T-helper 17 cell (primary cell): ENCODE results near the gene TRAPPC4. TPM values are rescaled to one million over a fixed set of nuclear protein-coding genes. Genes with fewer than 3 reads are reported as not detected.
"Not testable (repeated sequence)": the region's sequence is repeated elsewhere in the genome, so short reads cannot be mapped to it uniquely, and the experiment has no call there.

ENCODE experiments used
- ATAC-seq: fragments of 150-1000 bp; cut with Tn5 transposase; 2 replicates; pipeline ENCODE4 v1.10.0; 2021; ENCODE audit warnings: mild to moderate bottlenecking, moderate library complexity
- DNase-seq, 3 donors: peaks; one replicate each; pipeline versions ENCODE4 v3.0.0 to v3.0.0-alpha.2; 2020 to 2021
- H3K9me3 ChIP-seq: one replicate; pipeline ENCODE4 v1.7.0; 2013; ENCODE audit warnings: low read length, mild to moderate bottlenecking; ENCODE audit not compliant: control insufficient read depth, poor library complexity, severe bottlenecking
- H3K27ac Mint-ChIP-seq: one replicate; pipeline ENCODE4 v1.8.0; 2022; ENCODE audit warnings: mild to moderate bottlenecking, moderate library complexity, mixed read lengths
- H3K27me3 Mint-ChIP-seq: one replicate; pipeline ENCODE4 v1.8.0; 2022; ENCODE audit warnings: mixed read lengths
- H3K36me3 Mint-ChIP-seq: one replicate; pipeline ENCODE4 v1.8.0; 2022; ENCODE audit warnings: low read depth, mixed read lengths
- H3K4me1 Mint-ChIP-seq: one replicate; pipeline ENCODE4 v1.8.0; 2022; ENCODE audit warnings: mild to moderate bottlenecking, mixed read lengths
- H3K4me3 Mint-ChIP-seq: one replicate; pipeline ENCODE4 v1.8.0; 2022; ENCODE audit warnings: mild to moderate bottlenecking, moderate library complexity, mixed read lengths
- total RNA-seq, 4 donors: library from RNA in 2 of 4; stranded (reverse) in 2 of 4; gene quantifications; one replicate each; pipeline ENCODE4 v1.2.3 and lab custom pipeline; 2022 to 2026

Gene TRAPPC4
- total RNA-seq, 2 donors from 2014 or later = 62.4 to 69.5 TPM

DNA sequence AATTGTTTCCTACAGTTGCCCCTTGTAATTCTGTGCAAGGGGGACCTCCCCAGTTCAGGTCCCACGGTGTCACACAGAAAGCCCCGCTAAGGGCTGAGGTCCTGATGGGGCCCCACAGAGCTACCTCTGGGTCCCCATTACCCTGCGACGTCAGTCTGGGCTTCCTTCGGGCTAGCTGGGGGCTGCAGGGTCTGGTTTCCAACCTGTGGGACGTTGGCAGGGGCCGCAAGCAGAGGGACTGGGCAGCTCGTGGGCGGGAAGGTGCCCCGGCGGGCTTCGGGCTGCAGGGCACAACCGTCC lies 11.4 kb downstream of the TRAPPC4 start:
- no peak for ATAC-seq
- Mint-ChIP-seq H3K36me3 (peaks cover 5% of the 10 kb centered on the region), H3K27me3 (no peaks in the 10 kb centered on the region), H3K4me1 (peaks cover 28% of the 10 kb centered on the region), H3K4me3 (peak overlapping the region; percentile 89), H3K27ac (peak overlapping the region; percentile 87)
- DNase-seq = no peak
- no peaks in the 10 kb centered on the region for H3K9me3 ChIP-seq

DNA sequence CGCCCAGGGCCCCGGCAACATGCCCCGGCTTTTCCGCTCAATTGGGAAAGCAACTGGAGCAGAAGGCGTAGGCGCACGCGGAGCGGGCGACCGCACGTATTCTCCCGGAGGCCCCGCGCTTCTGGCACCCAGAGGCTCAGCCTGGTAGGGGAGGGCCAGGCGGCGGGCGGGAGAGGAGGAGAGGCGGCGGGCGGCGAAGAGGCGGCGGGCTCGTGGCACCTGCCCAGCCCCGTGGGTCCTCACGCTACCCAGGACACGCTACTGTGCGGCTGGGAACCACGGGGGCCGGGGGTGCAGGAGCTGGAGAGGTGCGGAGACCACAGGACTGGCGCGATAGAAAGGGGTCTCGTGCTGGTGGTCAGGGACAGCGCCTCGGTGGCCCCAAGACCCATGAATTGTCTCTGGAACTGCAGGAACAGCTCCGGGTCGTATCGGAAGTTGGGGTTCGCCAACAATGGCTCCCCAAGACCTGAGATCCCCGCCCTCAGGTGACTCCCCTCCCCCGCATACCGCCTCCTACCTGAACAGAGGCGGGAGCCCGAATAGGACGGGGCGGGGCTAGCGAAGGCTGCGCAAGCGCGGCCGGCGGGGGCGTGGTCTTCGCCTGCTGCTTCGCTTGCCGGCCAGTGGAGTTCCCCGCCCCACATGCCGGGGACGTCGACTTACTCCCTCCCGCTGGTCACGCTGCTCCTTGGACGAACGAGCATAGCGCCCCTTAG lies 11.9 kb downstream of the TRAPPC4 start, which contains the start of gene SLC37A4:
SLC37A4 (minus strand) TSS at position 549 of the 719 bp plus-strand sequence.
- no peaks in the 10 kb centered on the region for H3K9me3 ChIP-seq
- H3K36me3 Mint-ChIP-seq = peaks cover under 1% of the 10 kb centered on the region
- ATAC-seq (peak; percentile 91), DNase-seq (peak; percentile 99 to 100 (median 99))
- H3K27me3 Mint-ChIP-seq = no peaks in the 10 kb centered on the region
- peak within 1 kb of the TSS; percentile 87 for H3K27ac Mint-ChIP-seq
- peak within 1 kb of the TSS; percentile 89 for H3K4me3 Mint-ChIP-seq
- peaks cover 23% of the 10 kb centered on the region for H3K4me1 Mint-ChIP-seq

DNA sequence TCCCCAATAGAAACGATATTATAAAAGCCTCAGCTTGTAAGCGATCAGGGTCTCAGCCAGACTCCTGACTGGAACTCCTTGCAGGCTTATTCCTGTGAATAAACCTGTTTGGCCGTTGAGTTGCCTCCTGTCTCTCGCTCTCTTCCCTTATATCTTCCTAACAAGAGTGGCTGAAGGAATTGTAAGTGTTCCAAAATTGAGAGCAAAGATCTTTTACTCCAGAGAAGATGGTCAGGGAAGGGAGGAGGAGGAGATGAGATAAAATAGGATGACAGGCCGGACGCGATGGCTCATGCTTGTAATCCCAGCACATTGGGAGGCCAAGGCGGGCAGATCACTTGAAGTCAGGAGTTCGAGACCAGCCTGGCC lies 13.3 kb downstream of the TRAPPC4 start:
- H3K4me3 Mint-ChIP-seq = no peak overlapping the region
- ATAC-seq = no peak
- H3K36me3 Mint-ChIP-seq = no peaks in the 10 kb centered on the region
- no peaks in the 10 kb centered on the region for H3K27me3 Mint-ChIP-seq
- no peak for DNase-seq
- H3K27ac Mint-ChIP-seq = no peak overlapping the region
- peaks cover 21% of the 10 kb centered on the region for H3K4me1 Mint-ChIP-seq
- no peaks in the 10 kb centered on the region for H3K9me3 ChIP-seq

DNA sequence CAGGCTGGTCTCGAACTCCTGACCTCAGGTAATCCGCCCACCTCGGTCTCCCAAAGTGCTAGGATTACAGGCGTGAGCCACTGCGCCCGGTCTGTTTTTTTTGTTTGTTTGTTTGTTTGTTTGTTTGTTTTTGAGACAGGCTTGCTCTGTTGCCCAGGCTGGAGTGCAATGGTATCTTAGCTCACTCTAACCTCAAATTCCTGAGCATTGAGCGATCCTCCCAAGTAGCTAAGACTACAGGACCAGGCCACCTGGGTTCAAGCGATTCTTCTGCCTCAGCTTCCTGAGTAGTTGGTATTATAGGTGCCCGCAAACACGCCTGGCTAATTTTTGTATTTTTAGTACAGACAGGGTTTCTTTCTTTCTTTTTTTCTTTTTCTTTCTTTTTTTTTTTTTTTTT lies 14.9 kb downstream of the TRAPPC4 start:
- H3K36me3 Mint-ChIP-seq, DNase-seq, H3K9me3 ChIP-seq, H3K27me3 Mint-ChIP-seq, ATAC-seq, H3K4me3 Mint-ChIP-seq, H3K27ac Mint-ChIP-seq: not testable (repeated sequence)
- peaks cover 15% of the 10 kb centered on the region for H3K4me1 Mint-ChIP-seq

DNA sequence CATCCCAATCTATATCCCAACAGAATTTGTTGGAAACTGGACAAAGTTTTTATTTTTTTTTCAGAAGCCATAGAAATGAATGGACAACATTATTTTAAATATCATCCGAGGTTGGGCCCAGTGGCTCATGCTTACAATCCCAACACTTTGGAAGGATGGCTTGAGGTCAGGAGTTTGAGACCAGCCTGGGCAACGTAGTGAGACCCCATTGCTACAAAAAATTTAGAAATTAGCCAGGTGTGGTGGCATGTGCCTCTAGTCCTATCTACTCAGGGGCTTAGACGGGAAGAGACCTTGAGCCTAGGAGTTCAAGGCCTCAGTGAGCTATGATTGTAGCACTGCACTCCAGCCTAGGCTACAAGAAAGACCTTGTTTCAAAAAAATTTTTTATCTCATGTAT lies 16.2 kb downstream of the TRAPPC4 start:
- Mint-ChIP-seq H3K36me3 (no peaks in the 10 kb centered on the region), H3K4me1 (peaks cover 5% of the 10 kb centered on the region), H3K4me3 (no peak overlapping the region), H3K27me3 (no peaks in the 10 kb centered on the region), H3K27ac (no peak overlapping the region)
- no peaks in the 10 kb centered on the region for H3K9me3 ChIP-seq
- DNase-seq (no peak), ATAC-seq (no peak)

DNA sequence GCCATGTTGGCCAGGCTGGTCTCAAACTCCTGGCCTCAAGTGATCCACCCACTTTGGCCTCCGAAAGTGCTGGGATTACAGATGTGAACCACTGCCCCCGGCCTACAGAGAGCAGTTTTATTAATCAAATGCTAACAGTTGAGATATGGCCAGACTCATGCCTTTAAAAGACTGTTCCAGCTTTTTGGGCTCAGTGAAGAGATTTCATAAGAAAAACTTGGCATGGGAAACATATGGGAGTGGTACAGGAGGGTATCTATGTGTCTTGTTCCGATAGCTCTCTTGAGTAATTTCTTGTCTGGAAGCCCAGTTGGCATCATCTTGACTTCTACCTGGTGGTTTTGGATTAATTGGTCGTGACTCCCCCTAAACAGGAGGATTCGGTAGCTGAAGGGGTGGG lies 20.3 kb downstream of the TRAPPC4 start:
- Mint-ChIP-seq H3K4me1 (peaks cover 3% of the 10 kb centered on the region), H3K27ac (no peak overlapping the region), H3K4me3 (no peak overlapping the region), H3K27me3 (no peaks in the 10 kb centered on the region), H3K36me3 (no peaks in the 10 kb centered on the region)
- no peaks in the 10 kb centered on the region for H3K9me3 ChIP-seq
- no peak for DNase-seq
- no peak for ATAC-seq

DNA sequence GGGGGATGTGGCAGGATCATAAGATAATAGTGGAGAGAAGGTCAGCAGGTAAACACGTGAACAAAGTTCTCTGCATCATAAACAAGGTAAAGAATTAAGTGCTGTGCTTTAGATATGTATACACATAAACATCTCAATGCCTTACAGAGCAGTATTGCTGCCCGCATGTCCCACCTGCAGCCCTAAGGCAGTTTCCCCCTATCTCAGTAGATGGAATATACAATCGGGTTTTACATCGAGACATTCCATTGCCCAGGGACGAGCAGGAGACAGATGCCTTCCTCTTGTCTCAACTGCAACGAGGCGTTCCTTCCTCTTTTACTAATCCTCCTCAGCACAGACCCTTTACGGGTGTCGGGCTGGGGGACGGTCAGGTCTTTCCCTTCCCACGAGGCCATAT lies 20.9 kb downstream of the TRAPPC4 start:
- H3K27me3 Mint-ChIP-seq, H3K36me3 Mint-ChIP-seq, ATAC-seq, H3K9me3 ChIP-seq, H3K27ac Mint-ChIP-seq, DNase-seq, H3K4me1 Mint-ChIP-seq, H3K4me3 Mint-ChIP-seq: not testable (repeated sequence)

DNA sequence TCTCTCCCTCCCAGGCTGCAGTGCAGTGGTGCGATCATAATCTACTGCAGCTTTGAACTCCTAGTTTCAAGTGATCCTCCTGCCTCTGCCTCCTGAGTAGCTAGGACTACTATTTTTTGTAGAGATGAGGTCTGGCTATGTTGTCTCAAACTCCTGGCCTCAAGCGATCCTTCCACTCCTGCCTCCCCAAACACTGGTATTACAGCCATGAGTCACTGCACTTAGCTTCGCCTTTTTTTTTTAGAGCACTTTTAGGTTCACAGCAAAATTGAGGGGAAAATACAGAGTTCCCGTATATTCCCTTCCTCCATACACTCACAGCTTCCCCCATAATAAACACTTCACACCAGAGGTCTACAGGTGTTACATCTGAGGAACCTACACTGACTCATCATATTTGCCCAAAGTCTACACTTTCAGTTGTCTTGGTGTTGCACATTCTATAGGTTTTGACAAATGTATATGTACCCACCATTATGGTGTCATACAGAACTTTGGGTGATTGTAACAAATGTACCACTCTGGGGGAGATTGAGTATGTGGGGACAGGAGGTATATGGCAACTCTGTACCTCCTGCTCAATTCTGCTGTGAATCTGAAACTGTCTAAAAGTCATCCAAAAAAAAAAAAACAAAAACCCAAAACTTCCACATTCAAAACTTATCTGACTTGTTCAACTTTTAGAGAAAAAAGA lies 23.4 kb downstream of the TRAPPC4 start:
- H3K27ac Mint-ChIP-seq = no peak overlapping the region
- ATAC-seq = no peak
- no peak overlapping the region for H3K4me3 Mint-ChIP-seq
- H3K9me3 ChIP-seq = no peaks in the 10 kb centered on the region
- no peak for DNase-seq
- no peaks in the 10 kb centered on the region for H3K36me3 Mint-ChIP-seq
- no peaks in the 10 kb centered on the region for H3K27me3 Mint-ChIP-seq
- peaks cover 3% of the 10 kb centered on the region for H3K4me1 Mint-ChIP-seq

DNA sequence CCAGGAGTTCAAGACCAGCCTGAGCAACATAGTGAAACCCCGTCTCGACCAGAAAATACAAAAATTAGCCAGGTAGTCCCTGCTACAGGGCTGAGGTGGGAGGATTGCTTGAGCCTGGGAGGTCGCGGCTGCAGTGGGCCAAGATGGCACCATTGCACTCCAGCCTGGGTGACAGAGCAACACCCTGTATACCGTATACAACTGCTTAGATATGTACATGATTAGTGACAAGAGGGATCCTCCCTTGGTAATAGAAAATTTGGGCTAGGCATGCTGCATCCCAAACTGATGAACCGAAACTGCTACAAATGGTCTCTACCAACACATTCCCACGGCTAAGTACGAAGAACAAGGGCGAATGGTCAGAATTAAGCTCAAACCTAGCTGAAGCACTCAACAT lies 24.4 kb downstream of the TRAPPC4 start:
- Mint-ChIP-seq H3K4me3 (no peak overlapping the region), H3K4me1 (peaks cover 3% of the 10 kb centered on the region), H3K27me3 (no peaks in the 10 kb centered on the region)

DNA sequence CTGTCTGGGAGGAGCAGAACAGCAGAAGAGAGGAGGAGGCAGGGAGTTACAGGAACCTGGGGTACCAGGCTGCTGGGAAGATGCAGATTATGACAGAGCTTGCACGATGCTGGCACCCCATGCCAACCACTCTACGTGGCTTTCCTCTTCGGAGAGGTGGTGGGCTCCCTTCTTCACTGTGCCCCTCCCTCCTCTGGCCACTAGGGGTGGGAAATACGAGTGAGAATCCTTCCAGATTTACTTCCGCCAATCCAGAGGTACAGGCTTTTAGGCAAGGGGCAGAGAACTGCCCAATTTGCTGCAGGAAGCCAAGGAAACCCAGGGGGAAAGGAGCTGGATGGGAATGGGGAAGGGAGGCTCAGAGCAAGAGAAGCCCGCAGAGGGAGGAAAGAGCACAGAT lies 26.1 kb downstream of the TRAPPC4 start:
- no peaks in the 10 kb centered on the region for H3K27me3 Mint-ChIP-seq
- ATAC-seq (peak; percentile 8), DNase-seq (no peak)
- no peak overlapping the region for H3K4me3 Mint-ChIP-seq
- peaks cover 7% of the 10 kb centered on the region for H3K36me3 Mint-ChIP-seq
- no peak overlapping the region for H3K27ac Mint-ChIP-seq
- peaks cover 2% of the 10 kb centered on the region for H3K4me1 Mint-ChIP-seq
- H3K9me3 ChIP-seq = no peaks in the 10 kb centered on the region

More for the DNA sequence above, 24.4 kb downstream of the TRAPPC4 start:
- no peak for ATAC-seq
- H3K27ac Mint-ChIP-seq = no peak overlapping the region
- no peak for DNase-seq
- no peaks in the 10 kb centered on the region for H3K9me3 ChIP-seq
- H3K36me3 Mint-ChIP-seq = peaks cover 2% of the 10 kb centered on the region

DNA sequence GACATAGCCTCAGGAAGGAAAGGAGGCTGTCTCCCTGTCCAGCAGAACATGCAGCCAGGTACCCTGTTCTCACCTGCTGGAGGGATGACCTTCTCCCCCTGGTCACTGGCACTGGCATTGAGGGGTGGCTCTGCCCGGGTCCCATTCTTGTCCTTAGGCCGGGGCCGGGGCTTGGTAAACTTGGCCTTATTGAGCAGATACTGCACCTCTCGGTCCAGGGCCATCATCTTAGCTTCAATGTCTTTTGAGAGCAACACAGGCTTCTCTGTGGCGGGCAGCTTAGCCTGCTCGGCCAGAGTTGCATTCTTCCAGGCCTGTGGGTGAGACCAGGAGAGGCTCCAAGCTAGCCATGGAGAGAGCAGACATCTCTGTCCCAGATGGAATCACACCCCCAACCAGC lies 27.9 kb downstream of the TRAPPC4 start:
- ATAC-seq (no peak), DNase-seq (no peak)
- Mint-ChIP-seq H3K27ac (peak overlapping the region; percentile 29), H3K27me3 (no peaks in the 10 kb centered on the region), H3K36me3 (peaks cover 7% of the 10 kb centered on the region), H3K4me1 (peaks cover 3% of the 10 kb centered on the region), H3K4me3 (no peak overlapping the region)
- no peaks in the 10 kb centered on the region for H3K9me3 ChIP-seq

DNA sequence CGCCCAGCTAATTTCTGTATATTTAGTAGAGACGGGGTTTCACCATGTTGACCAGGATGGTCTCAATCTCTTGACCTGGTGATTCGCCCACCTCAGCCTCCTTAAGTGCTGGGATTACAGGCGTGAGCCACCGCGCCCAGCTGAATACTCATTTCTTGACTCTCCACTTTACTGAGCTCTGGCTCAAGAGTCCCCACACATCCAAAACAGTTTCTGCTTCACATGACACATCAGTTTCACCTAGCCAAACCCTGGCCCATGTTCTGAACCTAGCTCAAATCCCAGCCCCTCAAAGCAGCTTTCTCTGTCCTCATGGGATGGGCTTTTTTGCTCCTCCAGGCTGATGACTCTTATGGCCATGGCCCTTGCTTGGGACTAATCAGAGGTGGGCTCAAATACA lies 28.6 kb downstream of the TRAPPC4 start:
- no peak for ATAC-seq
- Mint-ChIP-seq H3K27me3 (no peaks in the 10 kb centered on the region), H3K36me3 (peaks cover 8% of the 10 kb centered on the region), H3K4me3 (no peak overlapping the region), H3K27ac (peak overlapping the region; percentile 59), H3K4me1 (peaks cover 7% of the 10 kb centered on the region)
- no peaks in the 10 kb centered on the region for H3K9me3 ChIP-seq
- no peak for DNase-seq

DNA sequence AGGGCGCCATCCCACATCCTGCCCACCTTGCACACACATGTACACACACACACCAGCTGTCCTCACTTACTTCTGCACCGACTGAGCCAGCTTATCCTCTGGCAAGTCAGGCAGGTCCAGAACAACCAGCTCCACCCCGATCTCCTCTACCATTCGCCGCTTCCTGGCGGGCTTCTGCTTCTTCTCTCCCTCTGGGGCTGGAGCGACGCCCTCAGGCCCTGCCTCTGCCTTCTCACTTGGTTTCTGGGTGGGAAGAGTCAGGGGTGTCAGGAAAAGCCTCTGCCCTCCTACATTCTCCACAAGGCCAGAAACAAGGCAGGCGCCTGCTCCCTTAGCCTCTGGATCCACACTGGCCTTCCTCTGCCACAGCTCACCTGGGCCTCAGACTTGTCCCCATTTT lies 30.1 kb downstream of the TRAPPC4 start:
- Mint-ChIP-seq H3K4me3 (no peak overlapping the region), H3K27ac (peak overlapping the region; percentile 86), H3K27me3 (no peaks in the 10 kb centered on the region), H3K36me3 (peaks cover 18% of the 10 kb centered on the region), H3K4me1 (peaks cover 18% of the 10 kb centered on the region)
- DNase-seq (no peak), ATAC-seq (no peak)
- no peaks in the 10 kb centered on the region for H3K9me3 ChIP-seq

DNA sequence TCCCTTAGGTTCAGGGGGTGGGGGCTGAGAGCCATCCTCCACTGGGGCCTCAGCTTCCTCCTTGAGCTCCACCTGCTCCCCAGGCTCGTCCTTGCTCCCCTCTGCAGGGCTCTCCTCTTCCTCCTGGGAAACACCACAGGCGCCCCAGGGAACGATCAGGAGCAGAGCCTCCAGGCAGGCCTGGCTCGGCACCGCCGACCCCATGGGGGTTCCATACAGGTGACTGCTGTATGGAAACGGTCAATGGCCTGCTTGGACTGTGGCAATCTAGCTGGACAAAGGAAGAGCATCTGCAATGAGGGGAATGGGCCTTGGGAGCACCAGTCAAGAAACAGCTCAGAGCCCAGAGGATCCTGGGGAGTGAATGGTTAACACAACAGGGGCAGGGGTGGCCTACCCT lies 30.5 kb downstream of the TRAPPC4 start:
- peaks cover 18% of the 10 kb centered on the region for H3K36me3 Mint-ChIP-seq
- no peaks in the 10 kb centered on the region for H3K9me3 ChIP-seq
- no peak for ATAC-seq
- no peaks in the 10 kb centered on the region for H3K27me3 Mint-ChIP-seq
- H3K4me1 Mint-ChIP-seq = peaks cover 18% of the 10 kb centered on the region
- H3K27ac Mint-ChIP-seq = peak overlapping the region; percentile 86
- DNase-seq = no peak
- no peak overlapping the region for H3K4me3 Mint-ChIP-seq
